ENCODE measurements around the gene TFR2. TPM values are rescaled to one million over a fixed set of nuclear protein-coding genes. Genes with fewer than 3 reads are reported as not detected.

The TFR2 gene
- total RNA-seq, 1 experiment from 2014 or later: 6.2 TPM

DNA sequence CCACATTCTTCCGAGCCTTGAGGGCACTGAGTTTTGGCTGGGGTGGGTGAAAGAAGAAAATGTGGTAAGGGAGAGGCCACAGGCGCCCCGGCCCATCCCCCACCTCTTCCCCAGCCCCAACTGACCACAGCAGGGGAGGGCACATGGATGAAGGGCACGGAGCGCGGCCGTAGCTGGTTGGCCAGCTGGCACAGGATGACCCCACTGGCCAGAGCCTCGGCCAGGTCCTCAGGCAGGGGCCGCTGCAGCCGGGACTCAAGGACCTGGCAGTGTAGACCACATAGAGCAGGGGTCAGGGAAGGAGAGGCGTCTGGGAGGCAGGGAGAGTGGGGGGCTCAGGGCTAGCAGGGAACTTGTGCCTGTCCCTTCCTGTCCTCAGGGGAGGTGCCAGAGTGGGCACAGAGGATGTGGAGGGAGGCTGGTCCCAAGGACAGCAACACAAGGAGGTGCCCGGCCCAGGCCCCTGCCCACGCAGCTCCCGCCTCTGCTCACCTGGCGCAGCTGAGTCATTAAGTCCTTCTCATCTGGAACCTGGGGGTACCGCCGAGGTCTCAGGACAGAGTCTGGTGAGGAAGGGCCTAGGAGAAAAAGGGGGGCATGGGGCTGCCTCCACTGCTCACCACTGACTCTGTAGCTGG, 65.5 kb downstream of the TFR2 start:
- Histone ChIP-seq H3K36me3 (ENCODE audit: low read depth) (0 out of 2 replicates have a peak, but pooled peaks cover 5% of the 10 kb centered on the region), H3K27me3 (ENCODE audit: insufficient read depth, low read depth) (no peaks in the 10 kb centered on the region), H3K79me2 (ENCODE audit: low read depth) (no peaks in the 10 kb centered on the region), H3K4me1 (replicated peaks; ENCODE audit: insufficient read depth) (no peaks in the 10 kb centered on the region), H3F3A (ENCODE audit: insufficient read depth, low read depth) (no peaks in the 10 kb centered on the region), H2AFZ (no peak overlapping the region), H3K4me2 (no peak overlapping the region), H3K9me2 (ENCODE audit: insufficient read depth) (no peaks in the 10 kb centered on the region), H3K9me3 (ENCODE audit: insufficient read depth, low read depth) (no peaks in the 10 kb centered on the region), H3K27ac (no peak overlapping the region), H3K4me3 (no peak overlapping the region), H4K20me1 (ENCODE audit: insufficient read depth) (no peaks in the 10 kb centered on the region)
- DNase-seq: peak in 1 of 2 experiments; percentile 15
- intact Hi-C loops (cut with micrococcal nuclease; ENCODE audit: unreplicated experiment): no loop called here
- no TSS peak for BruUV-seq (replicated peaks)
- ChIA-PET CTCF (no interaction called here), POLR2A (ENCODE audit: unreplicated experiment) (no interaction called here)
- TF ChIP-seq, protein P1, sequence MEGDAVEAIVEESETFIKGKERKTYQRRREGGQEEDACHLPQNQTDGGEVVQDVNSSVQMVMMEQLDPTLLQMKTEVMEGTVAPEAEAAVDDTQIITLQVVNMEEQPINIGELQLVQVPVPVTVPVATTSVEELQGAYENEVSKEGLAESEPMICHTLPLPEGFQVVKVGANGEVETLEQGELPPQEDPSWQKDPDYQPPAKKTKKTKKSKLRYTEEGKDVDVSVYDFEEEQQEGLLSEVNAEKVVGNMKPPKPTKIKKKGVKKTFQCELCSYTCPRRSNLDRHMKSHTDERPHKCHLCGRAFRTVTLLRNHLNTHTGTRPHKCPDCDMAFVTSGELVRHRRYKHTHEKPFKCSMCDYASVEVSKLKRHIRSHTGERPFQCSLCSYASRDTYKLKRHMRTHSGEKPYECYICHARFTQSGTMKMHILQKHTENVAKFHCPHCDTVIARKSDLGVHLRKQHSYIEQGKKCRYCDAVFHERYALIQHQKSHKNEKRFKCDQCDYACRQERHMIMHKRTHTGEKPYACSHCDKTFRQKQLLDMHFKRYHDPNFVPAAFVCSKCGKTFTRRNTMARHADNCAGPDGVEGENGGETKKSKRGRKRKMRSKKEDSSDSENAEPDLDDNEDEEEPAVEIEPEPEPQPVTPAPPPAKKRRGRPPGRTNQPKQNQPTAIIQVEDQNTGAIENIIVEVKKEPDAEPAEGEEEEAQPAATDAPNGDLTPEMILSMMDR (conservative IDR thresholded peaks at IDR 0.05): no peak
- no peak for TF ChIP-seq EZH2 (IDR thresholded peaks at IDR 0.05; ENCODE audit: low read depth)

DNA sequence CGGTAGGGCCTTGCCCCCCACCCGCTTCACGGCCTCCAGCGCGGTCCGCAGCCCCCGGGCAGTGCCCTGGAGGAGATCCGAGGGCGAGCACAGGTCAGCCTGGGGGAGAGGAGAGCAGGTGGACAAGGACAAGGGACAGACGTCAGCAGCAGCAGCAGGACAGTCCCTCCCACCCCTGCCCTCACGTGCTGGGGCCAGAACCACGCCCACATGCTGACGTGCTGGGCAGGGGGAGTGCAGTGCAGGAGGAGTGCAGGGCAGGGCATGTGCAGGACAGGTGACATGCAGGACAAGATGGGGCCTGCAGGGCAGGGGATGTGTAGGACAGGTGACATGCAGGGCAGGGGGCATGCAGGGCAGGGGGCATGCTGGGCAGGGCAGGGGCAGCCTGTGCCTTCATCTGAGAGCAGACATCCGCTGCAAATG, 66.1 kb downstream of the TFR2 start:
- Histone ChIP-seq H3K4me3 (no peak overlapping the region), H3K79me2 (ENCODE audit: low read depth) (no peaks in the 10 kb centered on the region), H3K4me1 (replicated peaks; ENCODE audit: insufficient read depth) (no peaks in the 10 kb centered on the region), H3K9me3 (ENCODE audit: insufficient read depth, low read depth) (no peaks in the 10 kb centered on the region), H3K27ac (no peak overlapping the region), H3K36me3 (ENCODE audit: low read depth) (no peaks in the 10 kb centered on the region), H2AFZ (no peak overlapping the region), H3K27me3 (ENCODE audit: insufficient read depth, low read depth) (no peaks in the 10 kb centered on the region), H3K4me2 (no peak overlapping the region), H3K9me2 (ENCODE audit: insufficient read depth) (no peaks in the 10 kb centered on the region), H4K20me1 (ENCODE audit: insufficient read depth) (no peaks in the 10 kb centered on the region), H3F3A (ENCODE audit: insufficient read depth, low read depth) (no peaks in the 10 kb centered on the region)
- intact Hi-C loops (cut with micrococcal nuclease; ENCODE audit: unreplicated experiment): no loop called here
- TF ChIP-seq, protein P1 (conservative IDR thresholded peaks at IDR 0.05): no peak
- TF ChIP-seq EZH2 (IDR thresholded peaks at IDR 0.05; ENCODE audit: low read depth): no peak
- ChIA-PET CTCF (no interaction called here), POLR2A (ENCODE audit: unreplicated experiment) (no interaction called here)
- DNase-seq: peak in 1 of 2 experiments; percentile 32
- BruUV-seq (replicated peaks): no TSS peak

DNA sequence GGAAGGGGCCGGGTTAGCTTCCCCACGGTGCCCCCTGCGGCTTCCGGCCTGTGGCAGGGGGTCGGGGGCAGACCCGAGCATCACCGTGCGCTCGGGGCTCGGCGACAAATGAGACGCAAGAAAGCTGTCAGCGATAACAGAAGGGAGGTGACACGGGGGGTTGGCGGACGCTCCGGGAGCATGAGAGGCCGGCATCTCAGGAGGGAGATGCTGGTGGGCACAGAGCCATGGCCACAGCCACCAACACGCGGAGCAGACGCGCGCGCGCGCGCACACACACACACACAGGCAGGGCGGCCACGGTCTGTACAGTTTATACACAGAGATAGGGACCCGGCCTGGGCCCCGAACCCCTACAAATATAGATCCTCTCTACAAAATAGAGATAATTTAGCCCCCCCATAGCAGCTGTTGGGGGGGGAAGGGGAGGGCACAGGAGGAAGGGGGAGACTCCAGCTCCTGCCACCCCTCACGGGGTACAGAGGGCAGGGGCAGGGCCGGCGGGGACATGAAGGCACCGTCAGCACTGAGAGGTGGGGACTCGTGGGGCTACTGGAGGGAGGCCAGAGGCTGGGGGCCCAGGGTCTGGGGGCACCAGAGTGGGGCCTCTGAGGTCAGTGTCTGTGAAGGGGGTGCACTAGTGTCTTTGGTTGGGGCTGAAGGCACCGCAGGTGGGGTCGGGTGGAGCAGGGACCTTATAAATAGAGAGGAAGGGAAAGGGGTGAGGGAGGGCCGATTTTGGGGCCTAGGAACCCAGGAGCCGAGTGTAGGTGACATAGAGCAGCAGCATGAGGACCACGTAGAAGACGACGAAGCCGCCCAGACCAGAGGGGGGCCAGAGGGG, 66.8 kb downstream of the TFR2 start:
- BruUV-seq (replicated peaks): no TSS peak
- CTCF ChIA-PET: interaction anchor here (0.6 kb wide), 2 partner anchors 88 to 107 kb away, joined by 3 read pairs; no protein-coding TSS in a partner anchor
- DNase-seq: peak in 1 of 2 experiments; percentile 20

More for the DNA sequence above, 66.8 kb downstream of the TFR2 start:
- H3K27me3 ChIP-seq (ENCODE audit: insufficient read depth, low read depth): no peaks in the 10 kb centered on the region
- H3F3A ChIP-seq (ENCODE audit: insufficient read depth, low read depth): no peaks in the 10 kb centered on the region
- H3K27ac ChIP-seq: no peak overlapping the region
- no peaks in the 10 kb centered on the region for H3K4me1 ChIP-seq (replicated peaks; ENCODE audit: insufficient read depth)
- H3K4me3 ChIP-seq: no peak overlapping the region
- H3K79me2 ChIP-seq (ENCODE audit: low read depth): no peaks in the 10 kb centered on the region
- POLR2A ChIA-PET (ENCODE audit: unreplicated experiment): no interaction called here
- H3K36me3 ChIP-seq (ENCODE audit: low read depth): no peaks in the 10 kb centered on the region
- no peaks in the 10 kb centered on the region for H4K20me1 ChIP-seq (ENCODE audit: insufficient read depth)
- intact Hi-C loops (cut with micrococcal nuclease; ENCODE audit: unreplicated experiment): no loop called here
- no peak overlapping the region for H2AFZ ChIP-seq
- H3K4me2 ChIP-seq: no peak overlapping the region
- no peaks in the 10 kb centered on the region for H3K9me3 ChIP-seq (ENCODE audit: insufficient read depth, low read depth)
- no peaks in the 10 kb centered on the region for H3K9me2 ChIP-seq (ENCODE audit: insufficient read depth)
- TF ChIP-seq, protein P1 (conservative IDR thresholded peaks at IDR 0.05): no peak
- no peak for TF ChIP-seq EZH2 (IDR thresholded peaks at IDR 0.05; ENCODE audit: low read depth)
